Measurements from ENCODE around the gene MYO1A. TPM values are rescaled to one million over a fixed set of nuclear protein-coding genes. Genes with fewer than 3 reads are reported as not detected.
A peak's percentile ranks its signal among the peaks of the same experiment; 100 is the strongest.
"Not testable (repeated sequence)": the region's sequence is repeated elsewhere in the genome, so short reads cannot be mapped to it uniquely, and the experiment has no call there.

The MYO1A gene
- total RNA-seq, 1 experiment from 2014 or later: not detected

DNA sequence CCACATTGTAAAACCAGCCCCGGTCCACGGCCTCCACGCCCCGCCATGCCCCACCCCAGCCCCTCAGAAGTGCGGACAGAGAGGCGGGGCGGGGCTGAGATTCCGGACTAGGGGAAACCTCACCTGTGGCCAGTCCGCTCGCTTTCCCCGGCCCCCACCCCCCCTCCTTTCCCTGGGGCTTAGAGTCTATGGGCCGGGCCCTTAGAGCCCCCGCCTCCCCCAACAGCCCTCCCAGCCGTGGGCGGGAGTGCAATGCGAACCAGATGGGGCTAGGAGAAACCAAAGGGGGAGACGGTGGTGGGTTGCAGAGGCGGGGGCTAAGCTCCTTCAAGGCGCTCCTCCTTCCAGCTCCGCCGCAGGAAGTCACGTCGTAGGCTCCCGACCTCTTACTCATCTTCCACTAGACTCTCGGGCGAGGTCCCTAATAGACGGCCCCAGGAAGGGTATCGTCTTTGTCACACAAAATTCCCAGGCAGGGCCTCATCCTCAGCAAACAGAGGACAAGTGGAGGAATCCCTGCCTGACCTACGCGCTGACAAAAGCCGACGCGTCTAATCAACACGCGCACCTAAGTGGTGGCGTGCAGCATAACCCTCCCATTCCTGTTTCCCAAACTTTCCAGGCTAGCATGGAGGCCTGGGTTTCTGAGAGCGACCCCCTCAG is 37.9 kb upstream of the MYO1A start:
- DNase-seq (ENCODE audit: low read depth): peak; percentile 95

GRCh38 chr12:57087010-57087690 is 37.2 kb upstream of the MYO1A start:
- DNase-seq (ENCODE audit: low read depth): peak; percentile 86

DNA sequence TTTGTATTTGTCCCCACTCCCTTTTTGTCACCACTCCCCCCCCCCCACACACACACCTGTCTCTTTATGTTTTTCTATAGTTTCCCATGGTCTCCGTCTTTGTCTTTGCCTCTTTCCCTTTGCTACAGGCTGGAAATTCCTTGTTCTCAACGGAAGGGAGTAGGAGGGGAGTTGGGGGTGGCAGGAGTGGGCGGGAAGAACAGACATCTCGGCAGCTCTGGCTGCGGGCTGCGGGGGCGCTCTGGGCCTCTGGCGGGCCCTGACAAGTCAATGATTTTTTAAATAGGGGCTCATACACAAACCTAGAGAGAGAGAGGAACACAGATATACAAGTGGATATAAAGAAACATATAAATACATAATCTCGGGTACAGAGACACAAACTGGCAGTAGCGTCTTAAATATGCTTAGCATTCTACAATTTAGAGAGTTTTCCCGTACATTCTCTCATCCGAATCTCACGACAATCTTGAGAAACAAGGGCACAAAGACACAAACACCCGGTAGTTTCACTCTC is 36.6 kb upstream of the MYO1A start:
- peak; percentile 71 for DNase-seq (ENCODE audit: low read depth)

DNA sequence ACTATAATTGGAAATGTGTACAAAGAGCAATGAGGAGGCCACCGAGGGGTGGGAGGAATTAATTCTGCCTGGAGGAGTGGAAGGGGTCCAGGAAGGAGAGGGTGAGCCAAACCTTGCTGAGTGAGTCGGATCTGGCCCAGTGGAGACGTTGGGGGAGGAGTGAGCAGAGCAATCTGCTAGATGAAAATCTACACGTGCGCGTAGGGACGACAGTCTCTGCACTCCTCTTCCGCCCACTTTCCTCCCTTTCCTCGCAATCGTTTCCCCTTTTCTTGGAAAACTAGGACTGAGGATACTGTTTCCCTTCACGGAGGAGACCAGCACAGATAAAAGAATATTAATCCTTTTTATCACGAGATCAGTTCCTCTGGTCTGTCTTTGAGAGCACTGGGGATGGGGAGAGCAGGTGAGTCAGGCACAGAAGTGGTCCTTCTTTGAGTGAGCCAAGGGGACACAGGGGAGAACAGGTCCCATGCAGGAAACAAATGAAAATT is 36.1 kb upstream of the MYO1A start:
- DNase-seq (ENCODE audit: low read depth): peak; percentile 33

DNA sequence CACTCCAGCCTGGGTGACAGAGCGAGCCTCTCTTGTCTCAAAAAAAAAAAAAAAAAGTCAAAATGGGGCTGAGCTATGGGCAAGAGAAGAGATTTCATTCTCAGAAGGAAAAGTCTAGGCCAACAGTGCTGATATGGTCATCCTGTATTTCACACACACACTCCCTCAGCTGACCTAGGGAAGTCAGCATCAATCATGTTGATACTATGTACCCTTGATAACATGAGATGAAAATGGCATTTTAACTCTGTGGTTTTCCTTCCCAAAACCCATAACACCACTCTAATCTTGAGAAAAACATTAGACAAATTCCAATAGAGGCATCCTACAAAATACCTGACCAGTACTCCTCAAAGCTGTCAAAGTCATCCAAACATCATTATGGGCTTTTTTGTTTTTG is 30.9 kb upstream of the MYO1A start:
- DNase-seq (ENCODE audit: low read depth): no peak

- no peak for DNase-seq (ENCODE audit: low read depth)
Measured at GRCh38 chr12:57079821-57080220, 29.9 kb upstream of the MYO1A start.

DNA sequence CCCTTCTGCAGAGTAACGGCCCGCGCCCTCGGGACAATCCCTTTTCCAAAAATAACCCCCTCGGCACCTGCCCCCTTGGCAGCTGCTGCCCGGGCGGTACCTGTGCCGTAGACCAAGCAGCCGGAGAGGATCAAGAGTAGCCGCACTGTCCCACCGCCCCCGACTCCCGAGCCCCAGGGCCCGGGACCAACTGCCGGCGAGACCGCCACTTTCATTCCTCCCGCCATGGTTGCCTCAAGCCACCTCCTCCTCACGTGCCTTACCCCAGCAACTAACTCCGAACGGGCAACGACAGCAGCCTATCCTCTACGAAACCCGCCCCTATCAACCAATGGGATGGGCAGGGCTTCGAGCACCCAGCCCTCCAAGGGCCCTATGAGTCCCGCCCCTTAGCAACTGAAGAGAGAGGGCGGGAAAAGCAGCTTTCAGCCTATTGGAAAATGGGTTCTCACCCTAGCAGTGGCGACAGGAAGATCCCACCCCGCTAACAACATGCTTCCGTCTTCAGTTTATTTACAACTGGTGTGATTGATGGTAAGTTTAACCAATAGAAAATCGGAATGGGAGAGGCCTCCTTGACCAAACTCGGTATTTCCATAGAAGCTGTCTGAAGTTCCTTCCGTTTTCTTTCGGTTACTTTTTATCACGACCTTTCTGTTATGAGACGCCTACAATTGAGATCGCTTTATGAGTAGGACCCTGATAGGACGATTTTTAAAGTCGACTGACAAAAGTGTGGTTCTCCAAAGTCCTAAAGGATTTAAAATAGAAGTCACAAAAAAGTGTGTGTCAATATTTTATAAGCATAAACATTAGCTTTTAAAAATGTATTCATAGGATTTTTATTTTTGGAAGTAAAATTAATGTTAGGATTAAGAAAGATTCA is 28.8 kb upstream of the MYO1A start, which contains the start of gene NEMP1:
NEMP1 (minus strand) TSS at position 273 of the 886 bp plus-strand sequence; CDS start at position 227, 46 bp downstream.
- DNase-seq (ENCODE audit: low read depth): peak; percentile 100

- DNase-seq (ENCODE audit: low read depth): not testable (repeated sequence)
Measured at GRCh38 chr12:57073566-57074450, 23.9 kb upstream of the MYO1A start.

DNA sequence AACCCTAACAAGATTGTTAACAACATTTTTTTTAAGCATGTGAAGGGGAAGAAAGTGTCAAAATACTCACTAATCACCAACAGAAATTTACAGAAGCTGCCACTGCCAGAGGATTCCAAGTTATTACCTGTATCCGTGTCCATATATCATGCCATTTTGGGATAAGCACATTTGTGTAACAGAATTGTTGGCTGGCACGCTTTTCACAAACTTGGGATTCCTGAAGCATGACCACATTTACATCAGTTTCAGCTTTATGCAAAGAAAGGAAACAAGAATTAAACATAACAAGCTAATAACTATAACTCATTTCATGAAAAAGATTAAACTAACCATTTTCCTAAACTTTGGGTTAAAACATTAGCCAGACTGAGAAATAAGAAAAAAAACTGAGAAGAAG is 22.7 kb upstream of the MYO1A start:
- no peak for DNase-seq (ENCODE audit: low read depth)

DNA sequence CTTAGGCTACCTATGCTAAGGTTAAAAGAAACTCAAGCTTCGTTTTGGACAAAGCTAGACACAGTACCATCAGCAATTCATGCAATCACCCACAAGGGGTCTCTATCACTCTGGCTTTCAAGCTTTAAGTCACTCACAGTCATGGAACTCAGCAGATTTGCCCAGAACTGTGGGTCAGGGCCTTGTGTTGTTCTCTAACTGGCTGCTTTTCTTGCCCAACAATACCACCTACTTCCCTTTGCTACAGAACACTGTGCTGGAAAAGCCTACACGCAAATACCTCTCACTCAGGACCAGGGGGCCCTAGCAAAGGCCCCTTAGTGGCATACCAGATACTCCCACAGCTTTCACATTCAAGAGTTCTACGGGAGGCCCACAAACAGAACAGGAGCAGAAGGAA is 19.6 kb upstream of the MYO1A start:
- DNase-seq (ENCODE audit: low read depth): peak; percentile 72

- no peak for DNase-seq (ENCODE audit: low read depth)
Measured at GRCh38 chr12:57066245-57066644, 16.3 kb upstream of the MYO1A start.

DNA sequence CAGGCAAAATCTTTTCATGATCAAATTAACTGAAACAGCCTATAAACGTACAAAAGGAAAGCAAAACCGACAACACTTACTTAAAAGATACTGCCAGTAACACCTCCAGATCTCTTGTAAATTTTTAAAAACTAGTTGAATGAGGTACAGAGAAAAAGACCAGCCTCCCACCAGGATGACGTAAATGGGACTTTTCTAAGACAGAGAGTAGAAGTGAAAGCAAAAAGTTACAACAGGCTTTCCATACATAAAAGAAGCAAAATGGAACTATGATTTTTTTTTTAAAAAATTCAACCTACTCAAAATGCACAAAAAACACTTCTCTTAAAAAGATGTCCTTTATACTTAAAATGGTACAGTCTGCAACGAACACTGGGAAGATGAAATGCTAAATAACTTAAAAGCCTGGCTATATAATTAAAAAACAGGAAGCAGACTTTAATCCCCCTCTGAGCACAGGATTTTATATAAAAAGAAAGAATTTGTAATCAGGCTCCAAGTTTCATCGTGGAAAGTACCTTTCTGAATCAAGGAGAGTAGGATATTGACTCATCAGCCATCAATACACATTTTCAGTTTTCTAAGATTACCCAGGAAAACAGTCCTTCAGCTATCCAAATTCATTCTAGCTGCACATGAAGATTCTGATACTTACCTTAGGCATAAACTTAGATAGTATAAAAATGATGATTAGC is 14.2 kb upstream of the MYO1A start:
- DNase-seq (ENCODE audit: low read depth): no peak

DNA sequence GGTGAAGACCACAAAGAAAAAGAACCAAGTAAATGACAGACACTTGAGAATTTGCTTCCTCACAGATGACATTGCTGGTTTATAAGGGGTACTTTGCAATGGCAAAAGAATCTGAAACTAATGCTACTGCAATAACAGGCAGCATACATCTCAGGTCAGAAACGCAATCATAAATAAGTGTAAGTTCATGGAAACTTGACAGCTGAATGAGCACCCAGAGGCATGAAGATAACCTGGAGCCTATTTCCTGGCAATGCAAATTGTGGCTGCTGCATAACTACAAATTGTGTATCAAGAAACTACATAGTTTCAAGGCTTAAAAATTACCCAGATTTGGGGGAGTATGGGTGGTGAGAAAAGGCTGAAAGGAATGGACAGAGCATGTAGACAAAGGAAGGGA is 8.5 kb upstream of the MYO1A start:
- DNase-seq (ENCODE audit: low read depth): no peak

DNA sequence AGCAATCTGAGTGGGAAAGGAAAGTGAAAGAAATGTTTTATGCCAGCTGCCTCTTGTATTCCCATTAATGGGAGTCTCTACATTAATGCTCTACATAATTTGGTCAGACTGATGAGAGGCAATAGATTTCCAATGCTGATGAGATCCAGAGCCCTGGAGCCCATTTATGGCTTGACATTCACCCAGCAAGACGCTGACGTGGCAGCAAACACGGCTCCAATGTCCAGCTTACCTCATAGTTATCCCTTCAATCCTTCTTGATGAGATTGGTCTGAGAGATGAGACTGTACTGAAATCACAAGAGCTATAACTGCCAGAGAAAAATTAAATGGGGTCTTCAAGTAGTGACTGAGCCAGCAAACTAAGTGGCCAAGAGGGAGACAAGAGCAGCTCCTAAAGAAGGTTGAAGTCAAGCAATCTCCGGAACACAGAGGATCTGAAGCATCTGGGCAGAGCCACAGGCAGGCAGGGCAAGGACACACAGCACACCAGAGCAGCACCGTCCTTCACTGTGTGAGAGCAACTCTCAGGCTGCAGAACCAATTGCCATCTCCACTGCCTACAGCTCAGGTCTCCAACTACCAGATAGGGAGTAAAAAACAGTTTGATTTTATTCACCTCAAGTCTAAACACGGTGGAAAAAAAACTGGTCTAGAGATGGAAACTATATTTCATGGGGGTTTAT is 7.3 kb upstream of the MYO1A start:
- no peak for DNase-seq (ENCODE audit: low read depth)

DNA sequence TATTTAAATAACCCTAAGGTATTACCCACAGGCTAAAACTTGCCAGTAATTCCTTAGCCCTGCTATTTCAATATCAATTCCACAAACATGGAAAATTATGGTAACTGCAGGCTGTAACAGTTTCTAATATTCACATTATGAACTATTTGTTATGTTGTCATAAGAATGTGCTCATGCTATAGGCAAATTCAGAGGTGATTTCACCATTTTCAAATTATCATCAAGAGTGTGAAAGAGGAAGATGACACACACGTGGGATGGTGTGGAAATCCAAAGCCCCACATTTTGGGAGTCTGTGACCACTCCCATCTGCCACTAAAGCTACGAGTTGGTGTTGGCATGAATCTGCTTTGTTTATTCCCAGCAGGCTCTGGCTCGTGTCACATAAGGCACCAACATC is 5.9 kb upstream of the MYO1A start:
- no peak for DNase-seq (ENCODE audit: low read depth)

DNA sequence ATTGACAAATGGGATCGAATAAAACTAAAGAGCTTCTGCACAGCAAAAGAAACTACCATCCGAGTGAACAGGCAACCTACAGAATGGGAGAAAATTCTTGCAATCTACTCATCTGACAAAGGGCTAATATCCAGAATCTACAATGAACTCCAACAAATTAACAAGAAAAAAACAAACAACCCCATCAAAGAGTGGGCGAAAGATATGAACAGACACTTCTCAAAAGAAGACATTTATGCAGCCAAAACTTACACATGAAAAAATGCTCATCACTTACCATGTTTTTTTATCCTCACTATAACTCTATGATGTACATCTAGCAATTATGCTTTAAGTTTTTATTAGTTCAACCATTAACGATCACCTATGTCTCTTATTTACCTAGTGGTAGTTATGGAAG is 4.0 kb upstream of the MYO1A start:
- DNase-seq (ENCODE audit: low read depth): not testable (repeated sequence)

GRCh38 chr12:57053146-57053545 is 3.2 kb upstream of the MYO1A start:
- not testable (repeated sequence) for DNase-seq (ENCODE audit: low read depth)

DNA sequence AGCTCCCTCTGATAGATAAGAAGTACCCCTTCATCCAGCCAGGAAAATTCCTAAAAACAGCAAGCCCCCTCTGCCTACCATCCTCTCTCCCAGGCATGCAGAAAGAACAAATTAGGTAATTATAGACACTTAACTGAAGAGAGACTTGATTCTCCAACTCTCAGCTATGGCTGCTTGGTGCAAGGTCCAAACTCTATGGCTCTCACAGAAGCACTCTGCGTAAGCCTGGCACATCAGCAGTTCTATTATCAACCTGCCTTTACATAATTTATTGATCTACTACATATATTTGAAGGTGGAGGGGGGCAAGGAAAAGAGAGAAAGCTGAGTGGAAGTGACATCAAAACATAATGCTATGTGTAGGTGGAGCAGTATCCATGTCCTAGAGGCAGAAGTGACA is 1.1 kb upstream of the MYO1A start:
- DNase-seq (ENCODE audit: low read depth): no peak

GRCh38 chr12:57049119-57049446 is 846 bp downstream of the MYO1A start:
- DNase-seq (ENCODE audit: low read depth): no peak

All from RPMI7951 (cell line).